K562 (cell line): ENCODE results near the gene WNT3. TPM values are rescaled to one million over a fixed set of nuclear protein-coding genes. Genes with fewer than 3 reads are reported as not detected.

Source experiments
- BRF1 ChIP-seq: IDR thresholded peaks from 3 replicates; pipeline ENCODE4 v1.6.1; 2011; ENCODE audit warnings: borderline replicate concordance, mild to moderate bottlenecking; ENCODE audit not compliant: insufficient read length; ENCODE audit errors: extremely low read depth
- CREB1 ChIP-seq, 2 experiments: sonication (generic) in 1 of 2; formaldehyde crosslinking in 1 of 2; IDR thresholded peaks; 2 replicates each; pipeline versions ENCODE4 v1.6.1 to v1.8.0; 2012 to 2022; ENCODE audit warnings: inconsistent platforms in 1 of 2, mild to moderate bottlenecking in 1 of 2, missing genetic modification reagents in 1 of 2, moderate library complexity in 1 of 2
- FUS ChIP-seq: fragments of 200-400 bp; formaldehyde crosslinking; optimal IDR thresholded peaks from 2 replicates; pipeline ENCODE3; 2017; ENCODE audit warnings: low read depth, low read length
- KAT2B ChIP-seq: IDR thresholded peaks from one replicate; pipeline ENCODE4 v1.6.1; 2012; ENCODE audit warnings: low read depth, mild to moderate bottlenecking, control low read depth, inconsistent platforms, low read length, moderate library complexity
- KLF13 ChIP-seq: fragments of 450-650 bp; IDR thresholded peaks from 2 replicates; pipeline ENCODE4 v1.6.1; 2016; ENCODE audit warnings: missing genetic modification characterization, low read depth, mild to moderate bottlenecking, missing compliant biosample characterization, moderate library complexity, borderline replicate concordance
- MEF2D ChIP-seq: conservative IDR thresholded peaks from 2 replicates; pipeline ENCODE4 v1.6.1; 2016; ENCODE audit warnings: low read depth, missing genetic modification characterization, missing compliant biosample characterization
- NFIX ChIP-seq: fragments of 250-450 bp; sonication (Bioruptor Pico); IDR thresholded peaks from 2 replicates; pipeline ENCODE4 v1.4.0; 2020; ENCODE audit warnings: low read depth, mild to moderate bottlenecking, moderate library complexity
- NFRKB ChIP-seq: fragments of 450-650 bp; IDR thresholded peaks from 2 replicates; pipeline ENCODE4 v1.6.1; 2016; ENCODE audit warnings: low read depth
- NR4A1 ChIP-seq, 2 experiments: fragments of 250-450 bp in 1 of 2; fragments of 450-650 bp in 1 of 2; sonication (Bioruptor Pico) in 1 of 2; IDR thresholded peaks; 2 replicates each; pipeline versions ENCODE4 v1.4.0 to v1.6.1; 2016 to 2020; ENCODE audit warnings: mild to moderate bottlenecking in 2 of 2, missing compliant biosample characterization in 1 of 2, missing genetic modification characterization in 1 of 2, moderate library complexity in 1 of 2
- PHF21A ChIP-seq: fragments of 450-650 bp; IDR thresholded peaks from 2 replicates; pipeline ENCODE4 v1.6.1; 2017; ENCODE audit warnings: low read depth, borderline replicate concordance
- POLR2AphosphoS5 ChIP-seq: IDR thresholded peaks from 2 replicates; pipeline ENCODE4 v1.6.1; 2011; ENCODE audit warnings: mild to moderate bottlenecking, low read depth, low read length, moderate library complexity; ENCODE audit not compliant: control insufficient read depth, insufficient read depth
- SNIP1 ChIP-seq: fragments of 450-650 bp; IDR thresholded peaks from 2 replicates; pipeline ENCODE4 v1.7.1; 2017; ENCODE audit warnings: low read depth, mild to moderate bottlenecking
- SPI1 ChIP-seq: IDR thresholded peaks from 2 replicates; pipeline ENCODE4 v1.6.1; 2011; ENCODE audit warnings: low read depth, low read length, control low read depth, borderline replicate concordance
- TAF15 ChIP-seq: fragments of 200-400 bp; formaldehyde crosslinking; IDR thresholded peaks from 2 replicates; pipeline ENCODE4 v1.6.1; 2017; ENCODE audit warnings: mild to moderate bottlenecking, low read depth, low read length, moderate library complexity
- TCF3 ChIP-seq: sonication (generic); formaldehyde crosslinking; IDR thresholded peaks from 2 replicates; pipeline ENCODE4 v1.4.0; 2020; ENCODE audit warnings: mild to moderate bottlenecking, missing genetic modification reagents
- ZC3H11A ChIP-seq: IDR thresholded peaks from 2 replicates; pipeline ENCODE4 v1.6.1; 2012; ENCODE audit warnings: low read depth, low read length, improper control_type of control experiment
- polyA plus RNA-seq, 8 experiments: library from polyadenylated mRNA; depleted of rRNA in 4 of 8; stranded (reverse) in 5 of 8; unstranded in 3 of 8; fragments of >200 nt; fragmentation: Nextera tagmentation in 2 of 8; fragmentation: Illumina TruSeq in 1 of 8; extraction: Ambion mirVana in 2 of 8; extraction: Trizol in 1 of 8; gene quantifications; 2 replicates each; pipeline versions ENCODE4 v1.2.1 to v1.2.3, GENCODE V29; 2011 to 2014; ENCODE audit warnings: inconsistent platforms in 1 of 8, missing spikeins in 1 of 8
- total RNA-seq, 7 experiments: library from RNA; depleted of rRNA in 6 of 7; stranded (reverse); fragments of >200 nt in 6 of 7; fragmentation: Illumina TruSeq in 2 of 7; extraction: Trizol in 2 of 7; gene quantifications; 2 replicates each; pipeline versions ENCODE4 v1.2.1 to v1.2.3, GENCODE V29; 2011 to 2021; ENCODE audit warnings: low replicate concordance in 1 of 7
- TF ChIP-seq, protein P1 (sequence below): fragments of 200-800 bp; sonication (Bioruptor generic); IDR thresholded peaks from 2 replicates; pipeline ENCODE4 v1.6.1; 2017; ENCODE audit warnings: missing genetic modification characterization, missing compliant biosample characterization
- TF ChIP-seq, protein P2 (sequence below): fragments of 450-650 bp; formaldehyde crosslinking; IDR thresholded peaks from 2 replicates; pipeline ENCODE4 v1.4.0; 2020; ENCODE audit warnings: mild to moderate bottlenecking
- TF ChIP-seq, protein P3 (sequence below): fragments of 200-800 bp; sonication (Bioruptor generic); IDR thresholded peaks from 2 replicates; pipeline ENCODE4 v1.6.1; 2017; ENCODE audit warnings: missing genetic modification characterization, missing compliant biosample characterization
- TF ChIP-seq, protein P4 (sequence below): sonication (generic); formaldehyde crosslinking; IDR thresholded peaks from 2 replicates; pipeline ENCODE4 v1.9.0; 2022; ENCODE audit warnings: mild to moderate bottlenecking, missing genetic modification reagents
- TF ChIP-seq, protein P5 (sequence below): fragments of 450-650 bp; IDR thresholded peaks from 2 replicates; pipeline ENCODE4 v1.6.1; 2016; ENCODE audit warnings: low read depth, mild to moderate bottlenecking, moderate library complexity

The WNT3 gene
- total and polyA plus RNA-seq, 9 of the 15 experiments (the other 6 are each of a cell fraction or from before 2014, with no cell fraction given): 1.5 to 6.1 (median 3.3) TPM

DNA sequence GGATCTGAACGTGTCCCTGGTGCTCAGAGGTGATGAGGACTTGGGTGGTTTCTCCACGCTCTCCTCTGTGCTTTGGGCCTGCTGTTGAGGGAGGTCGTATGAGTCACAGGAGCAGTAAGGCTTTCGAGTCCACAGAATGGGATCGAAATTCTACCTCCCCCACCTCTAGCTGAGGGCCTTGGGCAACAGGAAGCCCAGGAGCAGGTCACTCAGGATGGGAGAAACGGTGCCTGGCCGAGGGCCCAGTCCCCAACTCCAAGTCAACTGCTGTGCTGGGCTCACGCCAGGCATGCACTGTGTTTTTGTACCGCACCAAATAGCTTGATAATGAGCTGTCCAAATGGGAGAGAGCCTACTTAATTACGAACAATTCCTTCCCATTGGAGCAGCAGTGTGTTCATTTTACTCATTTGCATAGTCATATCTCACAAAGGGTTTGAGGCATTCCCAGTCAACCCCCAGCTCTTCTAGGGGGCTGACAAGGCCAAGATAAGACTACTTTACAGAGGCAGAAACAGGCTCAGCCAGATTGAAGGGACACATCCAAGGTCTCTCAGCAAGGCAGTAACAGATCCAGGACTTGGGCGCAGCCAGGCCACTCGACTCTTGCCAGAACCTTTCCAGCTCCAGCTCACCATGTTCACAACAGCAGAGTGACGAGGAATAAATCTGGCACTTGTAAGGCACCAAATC lies 53.6 kb downstream of the WNT3 start (continued):
- TF ChIP-seq, protein P1, sequence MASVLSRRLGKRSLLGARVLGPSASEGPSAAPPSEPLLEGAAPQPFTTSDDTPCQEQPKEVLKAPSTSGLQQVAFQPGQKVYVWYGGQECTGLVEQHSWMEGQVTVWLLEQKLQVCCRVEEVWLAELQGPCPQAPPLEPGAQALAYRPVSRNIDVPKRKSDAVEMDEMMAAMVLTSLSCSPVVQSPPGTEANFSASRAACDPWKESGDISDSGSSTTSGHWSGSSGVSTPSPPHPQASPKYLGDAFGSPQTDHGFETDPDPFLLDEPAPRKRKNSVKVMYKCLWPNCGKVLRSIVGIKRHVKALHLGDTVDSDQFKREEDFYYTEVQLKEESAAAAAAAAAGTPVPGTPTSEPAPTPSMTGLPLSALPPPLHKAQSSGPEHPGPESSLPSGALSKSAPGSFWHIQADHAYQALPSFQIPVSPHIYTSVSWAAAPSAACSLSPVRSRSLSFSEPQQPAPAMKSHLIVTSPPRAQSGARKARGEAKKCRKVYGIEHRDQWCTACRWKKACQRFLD (CRISPR knock-in tag): 0 out of 2 replicates have a peak, but pooled peaks have one; percentile 24
- TF ChIP-seq, protein P2, sequence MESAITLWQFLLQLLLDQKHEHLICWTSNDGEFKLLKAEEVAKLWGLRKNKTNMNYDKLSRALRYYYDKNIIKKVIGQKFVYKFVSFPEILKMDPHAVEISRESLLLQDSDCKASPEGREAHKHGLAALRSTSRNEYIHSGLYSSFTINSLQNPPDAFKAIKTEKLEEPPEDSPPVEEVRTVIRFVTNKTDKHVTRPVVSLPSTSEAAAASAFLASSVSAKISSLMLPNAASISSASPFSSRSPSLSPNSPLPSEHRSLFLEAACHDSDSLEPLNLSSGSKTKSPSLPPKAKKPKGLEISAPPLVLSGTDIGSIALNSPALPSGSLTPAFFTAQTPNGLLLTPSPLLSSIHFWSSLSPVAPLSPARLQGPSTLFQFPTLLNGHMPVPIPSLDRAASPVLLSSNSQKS (CRISPR knock-in tag): no peak
- TF ChIP-seq, protein P3, sequence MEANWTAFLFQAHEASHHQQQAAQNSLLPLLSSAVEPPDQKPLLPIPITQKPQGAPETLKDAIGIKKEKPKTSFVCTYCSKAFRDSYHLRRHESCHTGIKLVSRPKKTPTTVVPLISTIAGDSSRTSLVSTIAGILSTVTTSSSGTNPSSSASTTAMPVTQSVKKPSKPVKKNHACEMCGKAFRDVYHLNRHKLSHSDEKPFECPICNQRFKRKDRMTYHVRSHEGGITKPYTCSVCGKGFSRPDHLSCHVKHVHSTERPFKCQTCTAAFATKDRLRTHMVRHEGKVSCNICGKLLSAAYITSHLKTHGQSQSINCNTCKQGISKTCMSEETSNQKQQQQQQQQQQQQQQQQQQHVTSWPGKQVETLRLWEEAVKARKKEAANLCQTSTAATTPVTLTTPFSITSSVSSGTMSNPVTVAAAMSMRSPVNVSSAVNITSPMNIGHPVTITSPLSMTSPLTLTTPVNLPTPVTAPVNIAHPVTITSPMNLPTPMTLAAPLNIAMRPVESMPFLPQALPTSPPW (CRISPR knock-in tag): peak; percentile 55
- peak; percentile 71 for TF ChIP-seq TCF3 (CRISPR knock-in tag)
- TF ChIP-seq NR4A1 (CRISPR knock-in tag; IDR thresholded peaks at IDR 0.05): no peak
- no peak for TF ChIP-seq NR4A1 (tag; IDR thresholded peaks at IDR 0.05)
- TF ChIP-seq KAT2B: no peak
- TF ChIP-seq NFRKB: no peak
- TF ChIP-seq, protein P4, sequence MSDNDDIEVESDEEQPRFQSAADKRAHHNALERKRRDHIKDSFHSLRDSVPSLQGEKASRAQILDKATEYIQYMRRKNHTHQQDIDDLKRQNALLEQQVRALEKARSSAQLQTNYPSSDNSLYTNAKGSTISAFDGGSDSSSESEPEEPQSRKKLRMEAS: 0 out of 2 replicates have a peak, but pooled peaks have one; percentile 20
- TF ChIP-seq, protein P5, sequence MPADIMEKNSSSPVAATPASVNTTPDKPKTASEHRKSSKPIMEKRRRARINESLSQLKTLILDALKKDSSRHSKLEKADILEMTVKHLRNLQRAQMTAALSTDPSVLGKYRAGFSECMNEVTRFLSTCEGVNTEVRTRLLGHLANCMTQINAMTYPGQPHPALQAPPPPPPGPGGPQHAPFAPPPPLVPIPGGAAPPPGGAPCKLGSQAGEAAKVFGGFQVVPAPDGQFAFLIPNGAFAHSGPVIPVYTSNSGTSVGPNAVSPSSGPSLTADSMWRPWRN: no peak
- TF ChIP-seq SNIP1: no peak
- no peak for TF ChIP-seq FUS
- peak; percentile 63; the same call in 1 of the 2 replicates for TF ChIP-seq POLR2AphosphoS5
- no peak for TF ChIP-seq ZC3H11A
- TF ChIP-seq SPI1: no peak
- TF ChIP-seq CREB1 (IDR thresholded peaks at IDR 0.05): no peak
- peak; percentile 34; the same call in 1 of the 2 replicates for TF ChIP-seq CREB1 (CRISPR knock-in tag; IDR thresholded peaks at IDR 0.05)
- TF ChIP-seq BRF1: no peak
- no peak for TF ChIP-seq TAF15
- peak; percentile 98 for TF ChIP-seq PHF21A
- TF ChIP-seq NFIX (CRISPR knock-in tag): no peak
- no peak for TF ChIP-seq KLF13 (tag)
- no peak for TF ChIP-seq MEF2D (tag)
